BLaER1 (cell line): ENCODE measurements around the gene IL25.

Source experiments
- H3K27ac ChIP-seq: shearing (Covaris generic); formaldehyde crosslinking; 2 replicates; pipeline ENCODE4 v1.8.1; 2022
- H3K27me3 ChIP-seq: shearing (Covaris generic); formaldehyde crosslinking; 2 replicates; pipeline ENCODE4 v1.8.1; 2022
- H3K36me3 ChIP-seq: shearing (Covaris generic); formaldehyde crosslinking; 2 replicates; pipeline ENCODE4 v1.8.1; 2022
- H3K4me1 ChIP-seq: shearing (Covaris generic); formaldehyde crosslinking; 2 replicates; pipeline ENCODE4 v1.8.1; 2022
- H3K4me2 ChIP-seq: shearing (Covaris generic); formaldehyde crosslinking; 2 replicates; pipeline ENCODE4 v1.8.1; 2022
- H3K4me3 ChIP-seq: shearing (Covaris generic); formaldehyde crosslinking; 2 replicates; pipeline ENCODE4 v1.8.1; 2022
- H3K9ac ChIP-seq: shearing (Covaris generic); formaldehyde crosslinking; 2 replicates; pipeline ENCODE4 v1.8.1; 2022
- H3K9me3 ChIP-seq: shearing (Covaris generic); formaldehyde crosslinking; 2 replicates; pipeline ENCODE4 v1.8.1; 2022
- H4K20me1 ChIP-seq: shearing (Covaris generic); formaldehyde crosslinking; 2 replicates; pipeline ENCODE4 v1.8.1; 2022
- Cebpa-rat ChIP-seq: shearing (Covaris generic); IDR thresholded peaks from 2 replicates; pipeline ENCODE4 v1.8.1; 2022

Gene IL25

GRCh38 chr14:23344481-23344880 lies 28.1 kb upstream of the IL25 start:
- H3K4me2 ChIP-seq, result no peak overlapping the region
- H3K27ac ChIP-seq, result no peak overlapping the region
- H3K9ac ChIP-seq, result no peak overlapping the region
- TF ChIP-seq Cebpa-rat, result no peak
- H3K36me3 ChIP-seq, result no peaks in the 10 kb centered on the region
- H3K9me3 ChIP-seq, result peaks cover 29% of the 10 kb centered on the region
- H3K4me3 ChIP-seq, result no peak overlapping the region
- no peaks in the 10 kb centered on the region for H3K4me1 ChIP-seq
- H4K20me1 ChIP-seq, result no peaks in the 10 kb centered on the region
- H3K27me3 ChIP-seq, result no peaks in the 10 kb centered on the region

GRCh38 chr14:23345987-23346692 lies 26.5 kb upstream of the IL25 start:
- no peak for TF ChIP-seq Cebpa-rat
- no peaks in the 10 kb centered on the region for H3K27me3 ChIP-seq

GRCh38 chr14:23346693-23347405 lies 25.8 kb upstream of the IL25 start:
- Histone ChIP-seq H3K4me1 (no peaks in the 10 kb centered on the region), H3K9me3 (peaks cover 8% of the 10 kb centered on the region), H3K36me3 (no peaks in the 10 kb centered on the region), H3K27me3 (no peaks in the 10 kb centered on the region), H3K4me3 (no peak overlapping the region), H3K9ac (no peak overlapping the region), H3K27ac (no peak overlapping the region), H3K4me2 (no peak overlapping the region), H4K20me1 (no peaks in the 10 kb centered on the region)
- no peak for TF ChIP-seq Cebpa-rat

More at GRCh38 chr14:23345987-23346692, 26.5 kb upstream of the IL25 start:
- no peak overlapping the region for H3K4me2 ChIP-seq
- no peaks in the 10 kb centered on the region for H3K36me3 ChIP-seq
- no peak overlapping the region for H3K9ac ChIP-seq
- peaks cover 12% of the 10 kb centered on the region for H3K9me3 ChIP-seq
- H3K4me3 ChIP-seq, result no peak overlapping the region
- no peaks in the 10 kb centered on the region for H3K4me1 ChIP-seq
- no peak overlapping the region for H3K27ac ChIP-seq
- H4K20me1 ChIP-seq, result no peaks in the 10 kb centered on the region

GRCh38 chr14:23347406-23348296 lies 25.0 kb upstream of the IL25 start:
- no peak for TF ChIP-seq Cebpa-rat
- H3K9me3 ChIP-seq, result peaks cover 9% of the 10 kb centered on the region
- H3K9ac ChIP-seq, result no peak overlapping the region
- H3K4me3 ChIP-seq, result no peak overlapping the region
- no peak overlapping the region for H3K4me2 ChIP-seq
- H3K27me3 ChIP-seq, result no peaks in the 10 kb centered on the region
- no peak overlapping the region for H3K27ac ChIP-seq
- no peaks in the 10 kb centered on the region for H4K20me1 ChIP-seq
- H3K4me1 ChIP-seq, result no peaks in the 10 kb centered on the region
- no peaks in the 10 kb centered on the region for H3K36me3 ChIP-seq

- H3K27me3 ChIP-seq, result no peaks in the 10 kb centered on the region
- H4K20me1 ChIP-seq, result no peaks in the 10 kb centered on the region
- no peak overlapping the region for H3K4me2 ChIP-seq
- H3K36me3 ChIP-seq, result no peaks in the 10 kb centered on the region
- peaks cover 9% of the 10 kb centered on the region for H3K9me3 ChIP-seq
- H3K4me1 ChIP-seq, result no peaks in the 10 kb centered on the region
- no peak overlapping the region for H3K27ac ChIP-seq
- H3K4me3 ChIP-seq, result no peak overlapping the region
- no peak overlapping the region for H3K9ac ChIP-seq
- TF ChIP-seq Cebpa-rat, result no peak
These were observed 24.3 kb upstream of the IL25 start for GRCh38 chr14:23348297-23348655.

- H3K4me2 ChIP-seq, result no peak overlapping the region
- H3K27me3 ChIP-seq, result no peaks in the 10 kb centered on the region
- TF ChIP-seq Cebpa-rat, result no peak
- H3K36me3 ChIP-seq, result no peaks in the 10 kb centered on the region
- H3K4me1 ChIP-seq, result no peaks in the 10 kb centered on the region
- H3K27ac ChIP-seq, result no peak overlapping the region
- no peak overlapping the region for H3K4me3 ChIP-seq
- peaks cover 9% of the 10 kb centered on the region for H3K9me3 ChIP-seq
- H4K20me1 ChIP-seq, result no peaks in the 10 kb centered on the region
- no peak overlapping the region for H3K9ac ChIP-seq
These were observed 23.3 kb upstream of the IL25 start for GRCh38 chr14:23349156-23349845.

- H3K9ac ChIP-seq, result no peak overlapping the region
- no peaks in the 10 kb centered on the region for H3K4me1 ChIP-seq
- no peak overlapping the region for H3K4me2 ChIP-seq
- no peak for TF ChIP-seq Cebpa-rat
- H3K27me3 ChIP-seq, result no peaks in the 10 kb centered on the region
- no peaks in the 10 kb centered on the region for H3K36me3 ChIP-seq
- no peak overlapping the region for H3K27ac ChIP-seq
- H3K4me3 ChIP-seq, result no peak overlapping the region
- no peaks in the 10 kb centered on the region for H4K20me1 ChIP-seq
- H3K9me3 ChIP-seq, result peaks cover 9% of the 10 kb centered on the region
These were observed 20.7 kb upstream of the IL25 start for GRCh38 chr14:23351681-23352505.

GRCh38 chr14:23352506-23353432 lies 19.8 kb upstream of the IL25 start, which contains the start of gene SLC22A17:
TSS of gene SLC22A17 (minus strand) at chr14:23352887.
- TF ChIP-seq Cebpa-rat, result no peak
- no peaks in the 10 kb centered on the region for H4K20me1 ChIP-seq
- H3K27me3 ChIP-seq, result no peaks in the 10 kb centered on the region
- H3K4me1 ChIP-seq, result no peaks in the 10 kb centered on the region
- H3K27ac ChIP-seq, result no peak within 1 kb of the TSS
- no peak within 1 kb of the TSS for H3K4me2 ChIP-seq
- no peak within 1 kb of the TSS for H3K9ac ChIP-seq
- no peaks in the 10 kb centered on the region for H3K36me3 ChIP-seq
- no peak within 1 kb of the TSS for H3K4me3 ChIP-seq
- peaks cover 9% of the 10 kb centered on the region for H3K9me3 ChIP-seq
